K562 (cell line): ENCODE results near the gene ITGA1. TPM values are rescaled to one million over a fixed set of nuclear protein-coding genes. Genes with fewer than 3 reads are reported as not detected.

Experiments used
- ATAC-seq: fragments of 200-7000 bp; cut with Tn5 transposase; 3 replicates; pipeline ENCODE4 v1.9.1; 2020; ENCODE audit warnings: moderate library complexity
- BruUV-seq: library from RNA; stranded (reverse); fragments of 400-500 nt; replicated peaks from 2 replicates; lab custom pipeline; 2021; lab: Mats Ljungman, UMichigan
- CTCF ChIA-PET: fragments of 300-600 bp; formaldehyde crosslinking; extraction: SDS; loops from one replicate; lab custom pipeline; 2021; ENCODE audit warnings: low intra/inter-chr PET ratio; lab: Yijun Ruan, JAX
- POLR2A ChIA-PET: fragments of 300-600, 350-650 bp; sonication (Branson Sonifier 250); formaldehyde crosslinking; extraction: SDS; loops from one replicate; lab custom pipeline; 2021; ENCODE audit warnings: antibody characterized with exemption, inconsistent platforms; lab: Yijun Ruan, JAX
- DNase-seq, 4 experiments: peaks; one replicate each; pipeline versions ENCODE4 v3.0.0 to v3.0.0-alpha.2; 2011 to 2018; ENCODE audit warnings: low spot score in 3 of 4, mixed read lengths in 3 of 4; ENCODE audit errors: extremely low read depth in 1 of 4
- FAIRE-seq: peaks from 2 replicates; lab custom pipeline; 2011; peaks lifted over from hg19 to GRCh38; lab: Jason Lieb, UNC
- H2AFZ ChIP-seq: 2 replicates; pipeline ENCODE4 v1.6.0; 2011; ENCODE audit warnings: low read depth, low read length, control low read depth, inconsistent platforms
- H3K27ac ChIP-seq: fragments of 200-600 bp; 3 replicates; pipeline ENCODE4 v1.8.0; 2011; ENCODE audit warnings: low read depth, mild to moderate bottlenecking, control low read depth, inconsistent platforms, low read length, moderate library complexity, mixed read lengths; ENCODE audit errors: extremely low read depth
- H3K27me3 ChIP-seq, 2 experiments: fragments of 300-600 bp in 1 of 2; 2 replicates in 1 of 2; 3 replicates in 1 of 2; pipeline versions ENCODE4 v1.6.0 to v1.8.0; 2011; ENCODE audit warnings: inconsistent platforms in 2 of 2, low read length in 2 of 2, mild to moderate bottlenecking in 1 of 2, mixed read lengths in 1 of 2, moderate library complexity in 1 of 2; ENCODE audit not compliant: control insufficient read depth in 2 of 2, insufficient read depth in 2 of 2
- H3K36me3 ChIP-seq: fragments of 300-600 bp; 3 replicates; pipeline ENCODE4 v1.8.0; 2011; ENCODE audit warnings: mild to moderate bottlenecking, low read length, inconsistent platforms; ENCODE audit not compliant: control insufficient read depth, insufficient read depth
- H3K4me1 ChIP-seq, 2 experiments: fragments of 200-600 bp in 1 of 2; replicated peaks in 1 of 2; 2 replicates in 1 of 2; 3 replicates in 1 of 2; pipeline versions ENCODE4 v1.5.1 to v1.8.0; 2011; ENCODE audit warnings: inconsistent platforms in 2 of 2, low read length in 2 of 2, mild to moderate bottlenecking in 1 of 2, mixed read lengths in 1 of 2, moderate library complexity in 1 of 2; ENCODE audit not compliant: control insufficient read depth in 2 of 2, insufficient read depth in 2 of 2
- H3K4me2 ChIP-seq: 2 replicates; pipeline ENCODE4 v1.6.1; 2011; ENCODE audit warnings: low read length, control low read depth, inconsistent platforms, mixed read lengths; ENCODE audit not compliant: insufficient read depth
- H3K4me3 ChIP-seq: fragments of 200-600 bp; sonication (generic), shearing (Covaris generic); 2 replicates; pipeline ENCODE4 v1.5.1; 2016; ENCODE audit warnings: control low read depth, inconsistent platforms
- H3K79me2 ChIP-seq: fragments of 200-600 bp; 3 replicates; pipeline ENCODE4 v1.8.0; 2011; ENCODE audit warnings: low read length, inconsistent platforms; ENCODE audit not compliant: control insufficient read depth, insufficient read depth
- H3K9ac ChIP-seq, 2 experiments: 2 replicates each; pipeline versions ENCODE4 v1.6.0 to v1.6.1; 2011; ENCODE audit warnings: low read depth in 2 of 2, low read length in 2 of 2, control low read depth in 1 of 2, inconsistent platforms in 1 of 2, mild to moderate bottlenecking in 1 of 2, mixed read lengths in 1 of 2; ENCODE audit not compliant: insufficient read depth in 1 of 2
- H3K9me1 ChIP-seq: one replicate; pipeline ENCODE4 v1.6.0; 2011; ENCODE audit warnings: inconsistent platforms, mild to moderate bottlenecking, low read length, moderate library complexity; ENCODE audit not compliant: control insufficient read depth, insufficient read depth
- H3K9me3 ChIP-seq: replicated peaks from 2 replicates; pipeline ENCODE4 v1.5.1; 2011; ENCODE audit warnings: low read depth, low read length, inconsistent platforms; ENCODE audit not compliant: control insufficient read depth, insufficient read depth
- H4K20me1 ChIP-seq: replicated peaks from 2 replicates; pipeline ENCODE4 v1.6.1; 2011; ENCODE audit warnings: low read length, inconsistent platforms, mixed read lengths; ENCODE audit not compliant: control insufficient read depth, insufficient read depth
- EZH2 ChIP-seq: IDR thresholded peaks from 2 replicates; pipeline ENCODE4 v1.6.1; 2012; ENCODE audit warnings: low read depth, mild to moderate bottlenecking, inconsistent platforms, low read length, borderline replicate concordance
- FOXK2 ChIP-seq, 2 experiments: fragments of 450-650 bp; IDR thresholded peaks in 1 of 2; conservative IDR thresholded peaks in 1 of 2; 2 replicates each; pipeline ENCODE4 v1.6.1; 2016; ENCODE audit warnings: low read depth in 2 of 2, mild to moderate bottlenecking in 1 of 2
- SMAD2 ChIP-seq: fragments of 150-350 bp; IDR thresholded peaks from 2 replicates; pipeline ENCODE4 v1.6.1; 2014; ENCODE audit warnings: low read depth, mild to moderate bottlenecking, low read length
- in situ Hi-C: fragments of 300-500 bp; cut with MboI; formaldehyde crosslinking; loops from 4 replicates; pipeline ENCODE4 v1.15.0; 2018; ENCODE audit warnings: inconsistent platforms, mixed read lengths
- intact Hi-C: fragments of 100-400 bp; cut with micrococcal nuclease; formaldehyde crosslinking; loops from 2 replicates; pipeline ENCODE4 v1.14.2; 2022
- polyA plus RNA-seq, 8 experiments: library from polyadenylated mRNA; depleted of rRNA in 4 of 8; stranded (reverse) in 5 of 8; unstranded in 3 of 8; fragments of >200 nt; fragmentation: Nextera tagmentation in 2 of 8; fragmentation: Illumina TruSeq in 1 of 8; extraction: Ambion mirVana in 2 of 8; extraction: Trizol in 1 of 8; gene quantifications; 2 replicates each; pipeline versions ENCODE4 v1.2.1 to v1.2.3, GENCODE V29; 2011 to 2014; ENCODE audit warnings: inconsistent platforms in 1 of 8, missing spikeins in 1 of 8
- total RNA-seq, 7 experiments: library from RNA; depleted of rRNA in 6 of 7; stranded (reverse); fragments of >200 nt in 6 of 7; fragmentation: Illumina TruSeq in 2 of 7; extraction: Trizol in 2 of 7; gene quantifications; 2 replicates each; pipeline versions ENCODE4 v1.2.1 to v1.2.3, GENCODE V29; 2011 to 2021; ENCODE audit warnings: low replicate concordance in 1 of 7
- TF ChIP-seq, protein P1 (sequence below): fragments of 250-450 bp; sonication (Bioruptor Pico); IDR thresholded peaks from 2 replicates; pipeline ENCODE4 v1.8.0; 2022; ENCODE audit warnings: inconsistent platforms, mild to moderate bottlenecking, moderate library complexity, borderline replicate concordance
- TF ChIP-seq, protein P2 (sequence below): sonication (generic); formaldehyde crosslinking; IDR thresholded peaks from 2 replicates; pipeline ENCODE4 v1.8.0; 2022; ENCODE audit warnings: missing genetic modification reagents, mild to moderate bottlenecking, borderline replicate concordance

The ITGA1 gene
- total and polyA plus RNA-seq, 9 of the 15 experiments (the other 6 are each of a cell fraction or from before 2014, with no cell fraction given), result 0.04 to 0.22 TPM; not detected in 7

DNA sequence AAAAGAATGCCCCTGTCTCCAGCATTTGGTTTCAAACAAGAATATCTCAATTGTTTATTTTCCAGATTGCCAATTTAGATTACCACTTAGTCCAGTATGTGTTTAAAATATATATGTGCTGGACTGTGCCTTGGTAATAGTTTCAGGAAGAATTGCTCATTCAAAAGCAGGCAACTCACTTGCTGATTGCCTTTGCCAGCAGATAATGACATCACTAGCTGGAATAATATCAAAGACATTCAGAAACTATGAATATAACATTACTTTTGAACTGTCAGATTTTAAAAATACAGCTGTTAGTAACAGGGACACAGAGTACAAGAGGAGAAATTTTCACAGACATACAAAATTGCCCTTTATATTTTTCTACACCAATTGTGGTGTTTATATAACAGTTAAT is 105.4 kb downstream of the ITGA1 start:
- no peaks in the 10 kb centered on the region for H3K79me2 ChIP-seq
- TF ChIP-seq SMAD2, result no peak
- TF ChIP-seq, protein P1, sequence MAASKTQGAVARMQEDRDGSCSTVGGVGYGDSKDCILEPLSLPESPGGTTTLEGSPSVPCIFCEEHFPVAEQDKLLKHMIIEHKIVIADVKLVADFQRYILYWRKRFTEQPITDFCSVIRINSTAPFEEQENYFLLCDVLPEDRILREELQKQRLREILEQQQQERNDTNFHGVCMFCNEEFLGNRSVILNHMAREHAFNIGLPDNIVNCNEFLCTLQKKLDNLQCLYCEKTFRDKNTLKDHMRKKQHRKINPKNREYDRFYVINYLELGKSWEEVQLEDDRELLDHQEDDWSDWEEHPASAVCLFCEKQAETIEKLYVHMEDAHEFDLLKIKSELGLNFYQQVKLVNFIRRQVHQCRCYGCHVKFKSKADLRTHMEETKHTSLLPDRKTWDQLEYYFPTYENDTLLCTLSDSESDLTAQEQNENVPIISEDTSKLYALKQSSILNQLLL (CRISPR knock-in tag), result no peak
- TF ChIP-seq, protein P2, sequence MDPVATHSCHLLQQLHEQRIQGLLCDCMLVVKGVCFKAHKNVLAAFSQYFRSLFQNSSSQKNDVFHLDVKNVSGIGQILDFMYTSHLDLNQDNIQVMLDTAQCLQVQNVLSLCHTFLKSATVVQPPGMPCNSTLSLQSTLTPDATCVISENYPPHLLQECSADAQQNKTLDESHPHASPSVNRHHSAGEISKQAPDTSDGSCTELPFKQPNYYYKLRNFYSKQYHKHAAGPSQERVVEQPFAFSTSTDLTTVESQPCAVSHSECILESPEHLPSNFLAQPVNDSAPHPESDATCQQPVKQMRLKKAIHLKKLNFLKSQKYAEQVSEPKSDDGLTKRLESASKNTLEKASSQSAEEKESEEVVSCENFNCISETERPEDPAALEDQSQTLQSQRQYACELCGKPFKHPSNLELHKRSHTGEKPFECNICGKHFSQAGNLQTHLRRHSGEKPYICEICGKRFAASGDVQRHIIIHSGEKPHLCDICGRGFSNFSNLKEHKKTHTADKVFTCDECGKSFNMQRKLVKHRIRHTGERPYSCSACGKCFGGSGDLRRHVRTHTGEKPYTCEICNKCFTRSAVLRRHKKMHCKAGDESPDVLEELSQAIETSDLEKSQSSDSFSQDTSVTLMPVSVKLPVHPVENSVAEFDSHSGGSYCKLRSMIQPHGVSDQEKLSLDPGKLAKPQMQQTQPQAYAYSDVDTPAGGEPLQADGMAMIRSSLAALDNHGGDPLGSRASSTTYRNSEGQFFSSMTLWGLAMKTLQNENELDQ, result no peak
- no peak for TF ChIP-seq EZH2
- no peak for TF ChIP-seq FOXK2 (conservative IDR thresholded peaks at IDR 0.05 in 1 of 2, IDR thresholded peaks at IDR 0.05 in 1 of 2; ENCODE audit: low read depth in 2 of 2)
- H3K9me3 ChIP-seq, result no peaks in the 10 kb centered on the region
- H3K9ac ChIP-seq, result no peak overlapping the region
- DNase-seq (no peak), ATAC-seq (no peak), FAIRE-seq (no peak)
- H3K4me2 ChIP-seq, result no peak overlapping the region
- no peak overlapping the region for H2AFZ ChIP-seq
- H3K4me1 ChIP-seq, result no peaks in the 10 kb centered on the region
- intact Hi-C loops (no loop called here), in situ Hi-C loops (no loop called here)
- H3K27ac ChIP-seq, result no peak overlapping the region
- no TSS peak for BruUV-seq
- ChIA-PET POLR2A (interaction anchor here (0.7 kb wide), 1 partner anchor 108 kb away, joined by 3 read pairs; no protein-coding TSS in a partner anchor), CTCF (no interaction called here)
- no peaks in the 10 kb centered on the region for H4K20me1 ChIP-seq
- no peaks in the 10 kb centered on the region for H3K36me3 ChIP-seq
- H3K9me1 ChIP-seq, result no peaks in the 10 kb centered on the region
- no peak overlapping the region for H3K4me3 ChIP-seq
- no peaks in the 10 kb centered on the region for H3K27me3 ChIP-seq
